Neural progenitor cell (in vitro differentiated cells): ENCODE data around the gene BCOR. TPM values are rescaled to one million over a fixed set of nuclear protein-coding genes. Genes with fewer than 3 reads are reported as not detected.

Source experiments
- DNase-seq: peaks from one replicate; pipeline ENCODE4 v3.0.0-alpha.2; 2016; ENCODE audit warnings: low spot score
- H2AFZ ChIP-seq: fragments of 200-600 bp; sonication (generic); replicated peaks from 2 replicates; pipeline ENCODE4 v1.6.1; 2016; ENCODE audit warnings: antibody characterized with exemption
- H3F3A ChIP-seq: fragments of 200-600 bp; sonication (generic); 2 replicates; pipeline ENCODE4 v1.6.1; 2016; ENCODE audit warnings: antibody characterized with exemption, low read depth
- H3K27ac ChIP-seq: fragments of 200-600 bp; sonication (generic); 2 replicates; pipeline ENCODE4 v1.5.1; 2016; ENCODE audit warnings: mild to moderate bottlenecking
- H3K27me3 ChIP-seq: fragments of 200-600 bp; sonication (generic); 2 replicates; pipeline ENCODE4 v1.6.1; 2016; ENCODE audit warnings: mild to moderate bottlenecking, moderate library complexity
- H3K36me3 ChIP-seq: fragments of 200-600 bp; sonication (generic); 2 replicates; pipeline ENCODE4 v1.5.1; 2016
- H3K4me1 ChIP-seq: fragments of 200-600 bp; sonication (generic); 2 replicates; pipeline ENCODE4 v1.6.1; 2016; ENCODE audit warnings: mixed run types
- H3K4me2 ChIP-seq: fragments of 200-600 bp; sonication (generic); 2 replicates; pipeline ENCODE4 v1.6.1; 2016
- H3K4me3 ChIP-seq: fragments of 200-600 bp; sonication (generic); 2 replicates; pipeline ENCODE4 v1.5.1; 2016
- H3K79me2 ChIP-seq: fragments of 200-600 bp; sonication (generic); 2 replicates; pipeline ENCODE4 v1.6.1; 2016; ENCODE audit warnings: low read depth
- H3K9ac ChIP-seq: fragments of 200-600 bp; sonication (generic); 2 replicates; pipeline ENCODE4 v1.6.1; 2016
- H3K9me3 ChIP-seq: fragments of 200-600 bp; sonication (generic); 2 replicates; pipeline ENCODE4 v1.5.1; 2016; ENCODE audit warnings: low read depth
- H4K20me1 ChIP-seq: fragments of 200-600 bp; sonication (generic); 2 replicates; pipeline ENCODE4 v1.6.1; 2016; ENCODE audit warnings: low read depth
- H3K27ac Mint-ChIP-seq: 3 replicates; pipeline ENCODE4 v1.8.0; 2021; ENCODE audit warnings: mixed read lengths
- H3K27me3 Mint-ChIP-seq: 2 replicates; pipeline ENCODE4 v1.8.0; 2022; ENCODE audit warnings: low read depth, mild to moderate bottlenecking, inconsistent platforms, moderate library complexity, mixed read lengths; ENCODE audit not compliant: insufficient read depth
- H3K36me3 Mint-ChIP-seq: 3 replicates; pipeline ENCODE4 v1.8.0; 2021; ENCODE audit warnings: mixed read lengths
- H3K4me1 Mint-ChIP-seq: 3 replicates; pipeline ENCODE4 v1.8.0; 2021; ENCODE audit warnings: mixed read lengths
- H3K4me3 Mint-ChIP-seq: 3 replicates; pipeline ENCODE4 v1.8.0; 2021; ENCODE audit warnings: mild to moderate bottlenecking, moderate library complexity, mixed read lengths
- H3K9me3 Mint-ChIP-seq: 3 replicates; pipeline ENCODE4 v1.8.0; 2020; ENCODE audit warnings: mixed read lengths
- CTCF ChIP-seq: fragments of 200-600 bp; sonication (generic); IDR thresholded peaks from 2 replicates; pipeline ENCODE4 v1.5.1; 2017; ENCODE audit warnings: antibody characterized with exemption, mild to moderate bottlenecking
- EZH2 ChIP-seq: fragments of 200-600 bp; sonication (generic); IDR thresholded peaks from 2 replicates; pipeline ENCODE4 v1.6.1; 2017; ENCODE audit warnings: antibody characterized with exemption, mild to moderate bottlenecking, moderate library complexity
- EZH2phosphoT487 ChIP-seq: fragments of 200-600 bp; sonication (generic); IDR thresholded peaks from 2 replicates; pipeline ENCODE4 v1.6.1; 2017; ENCODE audit warnings: antibody characterized with exemption
- total RNA-seq: library from RNA; depleted of rRNA; stranded (reverse); fragments of >200 nt; gene quantifications from 2 replicates; pipeline ENCODE4 v1.2.3, GENCODE V29; 2015; ENCODE audit warnings: low replicate concordance

BCOR gene
- total RNA-seq, 1 donor from 2014 or later, result 32.4 TPM

GRCh38 chrX:40079572-40079971 is 18.2 kb downstream of the BCOR start:
- Mint-ChIP-seq H3K27ac (no peak overlapping the region), H3K36me3 (peaks cover 16% of the 10 kb centered on the region), H3K4me3 (peak overlapping the region; percentile 6), H3K27me3 (peaks cover 12% of the 10 kb centered on the region), H3K4me1 (peaks cover 54% of the 10 kb centered on the region), H3K9me3 (peaks cover 26% of the 10 kb centered on the region)
- Histone ChIP-seq H3K4me1 (peaks cover 61% of the 10 kb centered on the region), H3K4me2 (peak overlapping the region; percentile 44), H3K4me3 (no peak overlapping the region), H3K9ac (no peak overlapping the region), H4K20me1 (peaks cover 85% of the 10 kb centered on the region), H3K36me3 (no peaks in the 10 kb centered on the region), H3K27me3 (peaks cover 24% of the 10 kb centered on the region), H3F3A (peaks cover 20% of the 10 kb centered on the region), H3K79me2 (peaks cover 86% of the 10 kb centered on the region), H3K27ac (no peak overlapping the region), H2AFZ (no peak overlapping the region), H3K9me3 (no peaks in the 10 kb centered on the region)
- TF ChIP-seq CTCF, result peak; percentile 31
- TF ChIP-seq EZH2phosphoT487, result no peak
- peak; percentile 57 for DNase-seq

- H4K20me1 ChIP-seq, result peaks cover 77% of the 10 kb centered on the region
- H3K27ac Mint-ChIP-seq, result no peak overlapping the region
- DNase-seq, result peak; percentile 67
- H3K9me3 Mint-ChIP-seq, result peaks cover 27% of the 10 kb centered on the region
- peaks cover 50% of the 10 kb centered on the region for H3K4me1 Mint-ChIP-seq
- H2AFZ ChIP-seq, result no peak overlapping the region
- H3K36me3 ChIP-seq, result no peaks in the 10 kb centered on the region
- H3K4me1 ChIP-seq, result peaks cover 52% of the 10 kb centered on the region
- H3K4me2 ChIP-seq, result peak overlapping the region; percentile 44
- peak overlapping the region; percentile 31 for H3K4me3 Mint-ChIP-seq
- peaks cover 86% of the 10 kb centered on the region for H3K79me2 ChIP-seq
- H3K9ac ChIP-seq, result no peak overlapping the region
- peaks cover 12% of the 10 kb centered on the region for H3K27me3 Mint-ChIP-seq
- H3K36me3 Mint-ChIP-seq, result peaks cover 20% of the 10 kb centered on the region
- H3K27me3 ChIP-seq, result peaks cover 15% of the 10 kb centered on the region
- peak overlapping the region; percentile 55 for H3K27ac ChIP-seq
- TF ChIP-seq EZH2, result no peak
- no peaks in the 10 kb centered on the region for H3K9me3 ChIP-seq
- peaks cover 20% of the 10 kb centered on the region for H3F3A ChIP-seq
- H3K4me3 ChIP-seq, result no peak overlapping the region
These were observed 19.1 kb downstream of the BCOR start for GRCh38 chrX:40078489-40079227.

- H3K36me3 ChIP-seq, result no peaks in the 10 kb centered on the region
- peaks cover 74% of the 10 kb centered on the region for H4K20me1 ChIP-seq
- H3K9me3 ChIP-seq, result no peaks in the 10 kb centered on the region
- no peak overlapping the region for H3K27ac Mint-ChIP-seq
- H3K9me3 Mint-ChIP-seq, result peaks cover 30% of the 10 kb centered on the region
- peaks cover 14% of the 10 kb centered on the region for H3K27me3 Mint-ChIP-seq
- peaks cover 86% of the 10 kb centered on the region for H3K79me2 ChIP-seq
- no peak overlapping the region for H2AFZ ChIP-seq
- H3K36me3 Mint-ChIP-seq, result peaks cover 23% of the 10 kb centered on the region
- no peak for DNase-seq
- peak overlapping the region; percentile 55 for H3K27ac ChIP-seq
- TF ChIP-seq CTCF, result no peak
- no peak for TF ChIP-seq EZH2
- no peak for TF ChIP-seq EZH2phosphoT487
- no peak overlapping the region for H3K4me3 ChIP-seq
- H3K9ac ChIP-seq, result no peak overlapping the region
- H3F3A ChIP-seq, result peaks cover 20% of the 10 kb centered on the region
- no peak overlapping the region for H3K4me3 Mint-ChIP-seq
- peaks cover 45% of the 10 kb centered on the region for H3K4me1 ChIP-seq
- peaks cover 50% of the 10 kb centered on the region for H3K4me1 Mint-ChIP-seq
- no peak overlapping the region for H3K4me2 ChIP-seq
- H3K27me3 ChIP-seq, result peaks cover 8% of the 10 kb centered on the region
These were observed 19.9 kb downstream of the BCOR start for GRCh38 chrX:40077906-40078305.
